Neural cell (in vitro differentiated cells): ENCODE data around the gene RILPL1.

Experiments
- EP300 ChIP-seq: fragments of 450-650 bp; conservative IDR thresholded peaks from 2 replicates; pipeline ENCODE4 v1.6.1; 2014; ENCODE audit warnings: antibody characterized with exemption, mild to moderate bottlenecking, moderate library complexity; ENCODE audit not compliant: poor library complexity, severe bottlenecking
- POLR2AphosphoS5 ChIP-seq: IDR thresholded peaks from 2 replicates; pipeline ENCODE4 v1.6.1; 2012
- TAF1 ChIP-seq: IDR thresholded peaks from 2 replicates; pipeline ENCODE4 v1.6.1; 2012; ENCODE audit warnings: low read depth
- TF ChIP-seq, protein P1 (sequence below): fragments of 450-650 bp; IDR thresholded peaks from 2 replicates; pipeline ENCODE4 v1.5.1; 2014; ENCODE audit warnings: antibody characterized with exemption, mild to moderate bottlenecking, moderate library complexity; ENCODE audit not compliant: poor library complexity, severe bottlenecking

DNA sequence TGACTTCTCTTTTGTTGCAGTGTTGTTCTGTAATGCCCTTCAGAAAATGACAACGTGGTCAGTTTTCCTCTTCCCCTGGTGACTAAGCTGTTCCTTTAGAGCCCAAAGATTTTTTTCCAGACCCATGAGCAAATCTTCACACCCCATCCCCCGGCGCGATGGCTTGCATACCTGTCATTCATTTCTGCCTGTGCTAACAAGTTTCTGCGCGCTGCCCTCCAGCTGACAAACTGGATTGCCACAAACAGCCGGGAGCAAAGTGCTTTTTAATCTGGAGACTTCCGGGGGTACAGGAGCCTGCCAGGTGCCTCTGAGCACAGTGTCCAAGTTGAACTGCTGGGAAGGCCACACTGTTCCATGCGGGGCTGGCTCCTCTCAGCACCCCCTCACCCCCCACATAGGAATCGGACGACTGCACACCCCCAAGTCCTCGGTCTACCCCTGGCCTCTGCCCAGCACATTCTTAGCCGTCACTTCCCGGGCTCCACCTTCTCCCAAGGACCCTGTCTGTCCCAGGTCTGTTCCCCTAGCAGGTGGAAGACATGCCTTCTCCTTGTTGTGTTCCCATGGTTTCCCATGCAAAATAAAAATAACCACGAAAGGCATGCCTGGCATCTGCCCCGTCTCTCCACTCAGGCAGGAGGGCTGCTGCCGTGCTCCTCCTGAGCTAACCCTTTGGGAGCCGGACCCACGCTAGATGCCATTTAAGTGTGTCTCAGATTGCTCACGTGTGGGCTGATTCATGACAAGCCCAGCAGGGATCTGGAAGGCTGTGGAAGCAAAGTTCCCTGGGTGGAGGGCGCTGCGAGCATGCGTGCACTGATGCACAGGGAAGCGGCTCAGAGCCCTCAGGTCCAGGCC is 14.1 kb downstream of the RILPL1 start:
- TF ChIP-seq, protein P1, sequence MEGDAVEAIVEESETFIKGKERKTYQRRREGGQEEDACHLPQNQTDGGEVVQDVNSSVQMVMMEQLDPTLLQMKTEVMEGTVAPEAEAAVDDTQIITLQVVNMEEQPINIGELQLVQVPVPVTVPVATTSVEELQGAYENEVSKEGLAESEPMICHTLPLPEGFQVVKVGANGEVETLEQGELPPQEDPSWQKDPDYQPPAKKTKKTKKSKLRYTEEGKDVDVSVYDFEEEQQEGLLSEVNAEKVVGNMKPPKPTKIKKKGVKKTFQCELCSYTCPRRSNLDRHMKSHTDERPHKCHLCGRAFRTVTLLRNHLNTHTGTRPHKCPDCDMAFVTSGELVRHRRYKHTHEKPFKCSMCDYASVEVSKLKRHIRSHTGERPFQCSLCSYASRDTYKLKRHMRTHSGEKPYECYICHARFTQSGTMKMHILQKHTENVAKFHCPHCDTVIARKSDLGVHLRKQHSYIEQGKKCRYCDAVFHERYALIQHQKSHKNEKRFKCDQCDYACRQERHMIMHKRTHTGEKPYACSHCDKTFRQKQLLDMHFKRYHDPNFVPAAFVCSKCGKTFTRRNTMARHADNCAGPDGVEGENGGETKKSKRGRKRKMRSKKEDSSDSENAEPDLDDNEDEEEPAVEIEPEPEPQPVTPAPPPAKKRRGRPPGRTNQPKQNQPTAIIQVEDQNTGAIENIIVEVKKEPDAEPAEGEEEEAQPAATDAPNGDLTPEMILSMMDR: no peak
- TF ChIP-seq TAF1 (no peak), POLR2AphosphoS5 (no peak), EP300 (no peak)
